ENCODE data around the gene NXNL2.

The NXNL2 gene

GRCh38 chr9:88534456-88535225 is at the start of gene NXNL2:
TSS of gene NXNL2 (plus strand) at chr9:88535178. CDS start at chr9:88535435, 257 bp downstream.
- FAIRE-seq (no peak), DNase-seq (ENCODE audit: extremely low spot score, insufficient read length, low read depth) (no peak)

- FAIRE-seq = no peak
- DNase-seq (ENCODE audit: extremely low spot score, insufficient read length, low read depth) = no peak
Measured at GRCh38 chr9:88488166-88488565, 46.8 kb upstream of the NXNL2 start.

- DNase-seq (ENCODE audit: extremely low spot score, insufficient read length, low read depth) (no peak), FAIRE-seq (no peak)
Measured at GRCh38 chr9:88494983-88495721, 39.8 kb upstream of the NXNL2 start.

DNA sequence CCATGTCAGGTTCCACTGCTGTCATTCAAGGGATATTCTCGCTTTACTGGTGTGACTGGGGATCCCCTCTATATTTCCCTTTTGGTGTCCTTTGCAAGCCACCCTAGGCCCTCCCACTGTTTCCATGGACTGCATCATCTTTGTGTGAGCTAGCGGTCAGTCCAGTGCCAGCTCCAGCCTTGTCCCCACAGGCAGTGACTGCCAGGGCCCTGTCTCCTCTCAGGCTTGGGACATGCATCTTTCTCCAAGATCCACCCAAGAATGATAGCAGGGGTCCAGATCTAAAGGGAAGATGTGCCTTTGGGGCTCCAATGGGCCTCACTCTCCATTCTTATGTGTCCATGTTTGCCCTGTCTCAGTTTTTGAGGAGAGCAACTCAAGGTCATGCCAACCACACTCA is 37.8 kb upstream of the NXNL2 start:
- DNase-seq (ENCODE audit: extremely low spot score, insufficient read length, low read depth) (no peak), FAIRE-seq (no peak)

GRCh38 chr9:88498880-88499279 is 36.1 kb upstream of the NXNL2 start:
- FAIRE-seq (no peak), DNase-seq (ENCODE audit: extremely low spot score, insufficient read length, low read depth) (no peak)

DNA sequence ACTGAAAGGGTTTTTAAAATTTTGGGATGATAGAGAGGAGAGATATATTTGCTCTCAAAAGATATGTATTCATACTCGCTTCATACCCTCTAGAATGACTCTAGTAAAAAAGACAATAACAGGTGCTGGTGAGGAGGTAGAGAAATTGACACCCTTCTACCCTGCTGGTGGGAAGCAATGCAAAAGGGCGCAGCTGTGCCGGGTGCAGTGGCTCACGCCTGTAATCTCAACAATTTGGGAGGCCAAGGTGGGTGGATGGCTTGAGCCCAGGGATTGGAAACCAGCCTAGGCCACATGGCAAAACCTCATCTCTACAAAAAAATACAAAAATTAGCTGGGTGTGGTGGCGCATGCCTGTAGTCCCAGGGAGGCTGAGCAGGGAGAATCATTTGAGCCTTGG is 33.9 kb upstream of the NXNL2 start:
- DNase-seq (ENCODE audit: extremely low spot score, insufficient read length, low read depth) (no peak), FAIRE-seq (no peak)

GRCh38 chr9:88502552-88503034 is 32.4 kb upstream of the NXNL2 start:
- no peak for FAIRE-seq

GRCh38 chr9:88503081-88503844 is 31.7 kb upstream of the NXNL2 start:
- DNase-seq (ENCODE audit: extremely low spot score, insufficient read length, low read depth) (no peak), FAIRE-seq (no peak)

More at GRCh38 chr9:88502552-88503034, 32.4 kb upstream of the NXNL2 start:
- no peak for DNase-seq (ENCODE audit: extremely low spot score, insufficient read length, low read depth)

- no peak for DNase-seq (ENCODE audit: extremely low spot score, insufficient read length, low read depth)
- FAIRE-seq = no peak
Measured at GRCh38 chr9:88503845-88504764, 30.9 kb upstream of the NXNL2 start.

DNA sequence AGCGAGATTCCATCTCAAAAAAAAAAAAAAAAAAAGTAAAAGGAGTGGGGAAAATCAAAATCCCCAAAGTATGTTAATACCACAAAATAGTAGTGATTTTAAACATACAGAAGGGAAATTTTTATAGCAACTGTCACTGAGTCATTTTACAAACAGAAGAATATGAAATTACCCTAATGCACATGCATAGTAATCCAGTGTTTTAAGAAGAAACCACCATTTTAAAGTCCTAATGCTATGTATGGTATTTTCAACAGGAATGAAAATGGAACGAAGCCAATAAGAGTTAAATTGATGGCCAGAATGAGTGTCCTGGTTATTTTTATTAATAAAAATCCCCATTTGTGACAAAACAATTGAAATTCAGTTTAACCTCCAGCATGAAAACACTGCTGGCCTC is 26.7 kb upstream of the NXNL2 start:
- no peak for DNase-seq (ENCODE audit: extremely low spot score, insufficient read length, low read depth)
- FAIRE-seq = no peak

- no peak for DNase-seq (ENCODE audit: extremely low spot score, insufficient read length, low read depth)
- FAIRE-seq = no peak
Measured at GRCh38 chr9:88511906-88512305, 23.1 kb upstream of the NXNL2 start.

GRCh38 chr9:88514247-88514646 is 20.7 kb upstream of the NXNL2 start:
- FAIRE-seq (no peak), DNase-seq (ENCODE audit: extremely low spot score, insufficient read length, low read depth) (no peak)

DNA sequence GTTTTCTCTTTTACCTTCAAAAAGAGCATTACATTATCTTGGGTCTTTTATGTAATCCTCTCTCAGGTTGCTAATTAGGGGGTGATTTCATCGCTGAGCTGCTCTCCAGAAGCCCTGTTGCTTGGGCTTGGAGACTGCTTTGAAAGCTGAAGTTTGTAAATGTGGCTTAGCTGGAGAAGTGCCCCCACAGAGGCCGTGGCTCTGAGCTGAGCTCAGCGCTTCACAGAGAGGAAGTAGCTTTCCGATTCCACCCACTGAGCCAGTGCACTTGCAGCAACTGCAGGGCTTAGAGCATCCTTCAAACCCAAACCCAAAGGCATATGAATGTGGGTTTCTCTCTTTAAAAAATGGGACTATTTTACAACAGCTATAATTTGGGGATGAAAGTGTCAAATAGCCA is 13.7 kb upstream of the NXNL2 start:
- FAIRE-seq (no peak), DNase-seq (ENCODE audit: extremely low spot score, insufficient read length, low read depth) (no peak)

DNA sequence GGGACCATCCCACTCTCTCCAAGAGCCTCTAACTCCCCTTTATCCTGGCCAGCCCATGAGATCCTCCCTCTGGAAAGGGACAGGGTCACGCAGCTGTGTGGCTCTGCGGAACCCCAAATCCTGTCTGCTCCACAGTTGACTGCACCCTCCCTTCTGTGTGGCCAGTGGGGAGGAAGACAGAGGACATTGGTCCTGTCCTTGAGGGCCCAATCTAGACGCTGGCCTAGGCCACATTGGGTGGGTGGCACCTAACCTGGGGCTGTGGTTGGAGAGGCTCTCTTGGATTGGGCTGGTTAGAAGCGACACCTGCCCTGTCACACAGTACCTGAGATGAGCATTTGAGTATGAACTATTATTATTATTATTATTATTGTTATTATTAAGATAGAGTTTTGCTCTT is 12.6 kb upstream of the NXNL2 start:
- FAIRE-seq = no peak

GRCh38 chr9:88523056-88523455 is 11.9 kb upstream of the NXNL2 start:
- no peak for DNase-seq (ENCODE audit: extremely low spot score, insufficient read length, low read depth)
- FAIRE-seq = no peak

More for the DNA sequence above, 12.6 kb upstream of the NXNL2 start:
- no peak for DNase-seq (ENCODE audit: extremely low spot score, insufficient read length, low read depth)

DNA sequence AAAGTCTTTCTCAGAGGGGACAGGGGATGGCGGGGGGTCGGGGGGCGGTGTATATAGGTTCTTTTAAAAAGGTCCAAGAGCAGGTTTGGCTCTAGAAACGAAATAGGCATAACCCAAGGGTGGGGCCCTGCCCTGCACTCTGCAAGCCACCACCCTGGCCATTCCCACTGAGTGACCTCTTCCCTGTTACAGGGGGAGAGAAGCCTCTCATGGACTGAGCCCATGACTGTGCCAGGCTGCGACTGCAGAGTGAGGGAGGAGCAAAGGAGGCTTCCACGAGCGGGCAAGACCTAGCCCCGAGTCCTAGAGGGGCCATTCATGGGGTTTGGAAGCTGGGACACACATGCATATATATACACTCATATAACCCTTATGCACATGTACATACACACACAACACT is 10.1 kb upstream of the NXNL2 start:
- DNase-seq (ENCODE audit: extremely low spot score, insufficient read length, low read depth) (no peak), FAIRE-seq (no peak)

DNA sequence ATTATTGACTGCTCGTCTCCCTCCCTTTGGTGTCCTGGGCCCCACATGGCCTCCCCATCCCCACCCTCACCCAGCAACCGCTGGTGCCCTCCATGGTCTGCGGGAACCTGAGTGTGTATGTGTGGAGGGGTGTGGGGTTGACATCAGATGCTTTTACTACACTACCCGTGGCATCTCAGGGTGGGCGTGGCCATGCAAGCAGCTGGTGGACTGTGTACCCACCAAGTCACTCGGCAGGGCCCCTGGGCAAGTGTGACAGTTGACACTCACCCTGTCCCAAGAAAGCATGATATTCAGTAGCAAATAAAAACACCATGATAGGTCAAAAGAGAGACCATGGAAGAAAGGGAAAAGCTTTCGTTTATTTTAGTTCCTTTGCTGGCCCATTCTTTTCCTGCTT is 7.4 kb upstream of the NXNL2 start:
- FAIRE-seq = no peak

DNA sequence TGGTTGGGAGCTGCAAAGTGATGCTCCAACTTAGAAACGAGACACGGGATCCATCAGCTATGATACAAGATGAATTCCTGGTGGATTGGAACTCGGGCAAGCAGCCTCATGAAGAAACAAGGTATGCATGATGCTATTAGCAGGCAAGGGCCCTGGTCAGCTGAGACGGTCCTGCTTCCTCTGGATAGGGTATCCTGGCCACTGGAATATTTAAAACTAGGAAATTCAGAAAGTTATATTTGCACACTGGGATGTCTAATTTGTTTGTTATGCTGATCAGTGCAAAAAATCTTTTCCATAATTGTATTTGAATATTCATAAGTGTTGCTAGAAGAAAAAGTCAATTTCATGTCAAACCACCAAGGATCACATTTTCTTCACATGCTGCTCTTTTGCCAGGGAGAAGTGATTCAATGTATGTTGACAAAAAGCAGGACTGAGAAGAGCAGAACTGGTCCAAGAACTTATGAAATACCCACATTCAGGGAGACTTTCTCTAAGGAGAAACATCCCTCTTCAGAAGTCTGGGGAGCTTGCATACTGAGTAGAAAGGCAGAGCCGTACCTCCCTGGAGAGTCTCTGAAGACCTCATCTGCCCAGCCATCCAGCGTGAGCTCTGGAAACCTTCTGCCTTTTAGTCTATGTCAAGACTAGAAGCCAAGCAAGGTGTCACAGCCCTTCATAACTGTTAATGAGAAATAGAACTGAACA is 6.7 kb upstream of the NXNL2 start:
- DNase-seq (ENCODE audit: extremely low spot score, insufficient read length, low read depth) = no peak
- FAIRE-seq = no peak

More for the DNA sequence above, 7.4 kb upstream of the NXNL2 start:
- DNase-seq (ENCODE audit: extremely low spot score, insufficient read length, low read depth) = no peak

GRCh38 chr9:88529496-88529895 is 5.5 kb upstream of the NXNL2 start:
- DNase-seq (ENCODE audit: extremely low spot score, insufficient read length, low read depth) (no peak), FAIRE-seq (no peak)

Data from GM18507 (cell line).